SIG-M5 (cell line): ENCODE results near the gene CLIC1.

Experiments used
- DNase-seq: peaks from one replicate; lab custom pipeline; 2025; lab: John Stamatoyannopoulos, UW

Gene CLIC1

DNA sequence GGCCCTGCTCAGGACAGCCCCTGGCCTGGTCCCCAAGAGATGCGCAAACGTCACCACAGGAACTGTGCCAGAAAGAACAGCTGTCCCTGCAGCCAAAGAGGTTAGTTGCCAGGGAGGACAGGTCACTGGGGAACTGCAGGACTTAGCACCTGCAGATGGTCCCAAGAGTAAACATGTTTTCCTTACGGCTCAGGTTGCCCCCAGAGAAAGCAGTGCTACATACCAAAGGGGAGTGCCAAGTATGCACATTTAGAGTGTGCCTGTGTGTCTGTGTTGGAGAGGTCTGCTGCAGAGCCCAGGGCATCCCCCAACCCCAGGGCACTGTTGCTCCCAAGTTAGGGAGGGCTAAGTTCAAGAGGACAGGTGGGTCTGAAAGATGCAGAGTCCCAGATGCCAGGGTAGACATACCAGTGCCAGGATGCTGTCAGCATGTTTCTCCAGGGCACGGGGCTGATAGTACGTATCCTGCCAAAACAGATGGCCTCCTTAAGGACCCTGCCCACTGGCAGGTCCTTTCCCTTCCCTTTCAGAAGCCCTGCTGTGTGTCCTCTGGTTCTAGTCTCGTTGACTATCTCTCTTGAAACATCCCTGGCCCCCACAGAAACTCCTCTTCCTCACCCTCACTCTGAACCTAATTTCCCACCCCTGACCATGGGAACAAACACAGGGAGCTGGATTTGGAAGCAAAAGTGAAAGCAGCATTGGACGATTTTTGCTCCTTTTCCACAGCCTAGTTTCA is 34.5 kb downstream of the CLIC1 start:
- DNase-seq: no peak

DNA sequence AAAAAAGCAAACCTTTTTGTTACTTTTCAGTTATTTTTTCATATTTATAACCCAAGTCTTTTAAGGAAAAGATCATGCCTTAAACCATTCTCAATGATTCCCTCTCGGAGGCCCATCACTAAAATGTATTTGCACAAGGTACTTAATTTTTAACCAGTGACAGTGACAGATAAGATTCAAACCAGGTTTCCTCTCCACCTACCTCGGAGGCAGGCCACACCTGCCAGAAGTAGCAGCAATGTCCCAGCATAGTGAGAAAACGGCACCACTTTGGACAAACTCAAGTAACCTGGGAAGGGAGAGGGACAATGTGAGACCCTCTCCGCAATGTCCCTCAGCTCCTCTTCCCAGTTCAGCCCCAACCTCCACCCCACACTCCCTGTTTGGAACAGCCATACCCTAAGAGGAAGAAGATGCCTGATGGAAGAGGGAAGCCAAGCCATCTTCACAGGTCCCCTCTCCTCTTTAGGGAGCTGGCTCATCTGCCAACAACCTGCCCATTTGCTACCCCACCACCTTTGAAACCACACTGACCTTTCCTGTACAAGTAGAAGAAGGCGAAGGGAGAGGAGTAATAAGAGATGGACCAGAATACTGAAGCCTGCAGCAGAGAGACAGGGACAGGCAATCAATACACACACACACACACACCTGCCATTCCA is 35.5 kb downstream of the CLIC1 start:
- DNase-seq: no peak

DNA sequence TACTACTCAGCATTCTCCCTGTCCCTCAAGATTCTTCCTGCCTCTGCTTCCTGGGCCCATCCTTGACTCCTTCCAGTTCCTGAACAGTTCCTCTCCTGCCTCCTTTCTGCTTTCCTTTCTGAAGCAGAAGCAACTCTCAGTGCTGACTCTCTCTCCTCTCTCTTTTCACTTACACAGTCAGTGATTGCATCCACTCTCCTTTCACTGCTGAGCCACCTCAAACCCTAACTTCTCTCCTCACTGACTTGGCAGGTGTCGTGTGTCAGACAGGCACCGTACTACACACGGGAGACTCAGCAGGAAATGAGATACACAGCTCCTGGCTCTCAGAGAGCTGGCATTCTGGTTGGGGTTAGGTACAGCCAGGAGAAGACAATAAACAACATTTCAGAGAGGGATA is 38.8 kb downstream of the CLIC1 start:
- no peak for DNase-seq

DNA sequence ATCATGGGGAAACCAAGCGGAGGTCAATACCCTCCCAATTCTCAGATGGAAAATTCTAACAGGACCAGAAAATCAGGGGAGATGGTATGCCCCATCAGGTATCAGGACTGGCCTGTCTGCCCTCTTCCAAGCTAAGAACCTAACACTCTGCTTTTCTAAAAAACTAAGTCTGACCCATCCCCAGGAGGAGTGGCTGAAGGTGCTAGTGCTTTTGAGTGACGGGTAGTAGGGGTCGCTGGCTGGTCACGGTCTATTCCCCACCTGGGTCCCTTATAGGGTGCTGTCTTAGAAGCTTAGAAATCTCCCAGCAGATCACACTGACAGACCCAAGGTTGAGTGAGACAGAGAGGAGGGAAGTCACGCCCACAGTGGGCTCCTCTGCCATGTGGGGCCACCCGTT is 42.8 kb downstream of the CLIC1 start:
- no peak for DNase-seq

DNA sequence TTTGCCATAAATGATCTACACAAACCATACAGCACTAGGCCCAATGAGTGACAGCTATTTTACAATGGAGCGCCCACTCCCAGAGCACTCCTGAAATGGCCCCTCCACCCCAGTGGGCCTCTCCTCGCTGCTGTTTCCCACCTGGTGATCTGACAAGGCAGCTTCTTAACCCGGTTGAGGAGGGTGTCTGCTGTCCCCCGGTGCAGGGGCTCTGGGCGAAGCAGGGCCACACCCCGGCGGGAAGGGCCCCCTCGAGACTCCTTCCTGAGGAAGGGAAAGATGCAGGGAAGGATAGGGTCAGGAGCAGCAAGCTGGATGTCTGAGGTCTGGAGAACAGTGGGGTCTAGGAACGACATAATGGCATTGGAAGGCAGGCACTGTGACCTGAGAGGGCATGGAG is 43.4 kb downstream of the CLIC1 start:
- DNase-seq: no peak

DNA sequence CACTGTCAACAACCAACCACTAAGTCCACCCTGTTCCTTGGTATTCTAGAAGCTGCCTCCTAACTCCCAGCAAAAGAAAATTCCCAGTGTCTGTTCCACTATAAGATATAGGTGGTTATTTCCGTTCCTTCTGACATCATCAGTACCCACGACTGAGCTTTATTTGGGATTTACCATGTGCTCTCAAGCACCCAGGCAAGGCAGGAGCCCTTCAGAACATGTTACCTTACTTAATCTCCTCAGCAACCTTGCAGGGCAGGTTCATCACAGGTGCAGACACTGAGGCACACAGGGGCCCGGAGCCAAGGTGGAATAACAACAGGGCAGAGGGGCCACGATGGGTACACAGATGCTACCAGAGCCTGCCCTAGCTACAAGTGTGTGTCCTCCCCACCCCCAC is 44.0 kb downstream of the CLIC1 start:
- DNase-seq: no peak

DNA sequence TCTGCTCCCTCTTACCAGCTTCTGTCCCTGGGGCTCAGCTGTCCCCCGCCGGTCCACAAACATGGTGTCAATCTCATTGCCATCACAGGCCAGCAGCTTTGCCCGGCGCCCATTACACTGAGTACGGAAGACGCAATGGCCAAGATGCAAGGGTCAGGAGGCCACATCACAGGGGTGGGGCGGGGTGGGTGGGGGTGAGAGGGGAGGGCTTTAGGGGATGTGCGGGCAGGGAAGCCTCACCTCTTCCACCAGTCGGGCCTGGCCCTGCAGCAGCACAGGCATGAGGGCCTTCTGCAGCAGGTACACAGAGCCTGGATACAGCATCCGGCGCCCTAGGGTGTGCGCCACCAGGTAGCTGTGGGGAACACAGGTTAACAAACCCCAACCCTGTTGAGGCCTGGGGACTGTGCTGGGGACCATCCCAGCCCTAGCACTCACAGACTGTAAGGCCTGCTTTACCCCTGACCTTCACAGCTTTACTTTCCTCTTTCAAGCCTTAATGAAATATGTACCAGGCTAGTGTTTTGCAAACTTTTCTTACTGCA is 44.7 kb downstream of the CLIC1 start:
- DNase-seq: no peak

DNA sequence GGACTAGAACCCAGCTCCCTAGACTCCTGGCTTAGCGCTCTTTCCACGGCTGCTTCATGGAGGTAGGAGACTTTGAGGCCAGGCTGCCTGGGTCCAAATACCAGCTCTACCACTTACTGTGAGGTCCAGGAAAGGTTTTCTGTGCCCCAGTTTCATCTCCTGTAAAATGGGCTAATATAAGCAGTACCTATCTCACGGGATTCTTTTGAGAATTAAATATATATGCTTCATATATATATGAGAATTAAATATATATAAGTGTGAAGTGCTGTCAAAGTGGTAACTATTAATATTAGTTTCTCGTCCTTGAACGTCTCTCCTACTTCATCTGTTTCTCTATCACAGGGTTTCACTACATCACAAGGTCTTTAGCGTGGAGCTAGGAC is 45.3 kb downstream of the CLIC1 start:
- DNase-seq: no peak

DNA sequence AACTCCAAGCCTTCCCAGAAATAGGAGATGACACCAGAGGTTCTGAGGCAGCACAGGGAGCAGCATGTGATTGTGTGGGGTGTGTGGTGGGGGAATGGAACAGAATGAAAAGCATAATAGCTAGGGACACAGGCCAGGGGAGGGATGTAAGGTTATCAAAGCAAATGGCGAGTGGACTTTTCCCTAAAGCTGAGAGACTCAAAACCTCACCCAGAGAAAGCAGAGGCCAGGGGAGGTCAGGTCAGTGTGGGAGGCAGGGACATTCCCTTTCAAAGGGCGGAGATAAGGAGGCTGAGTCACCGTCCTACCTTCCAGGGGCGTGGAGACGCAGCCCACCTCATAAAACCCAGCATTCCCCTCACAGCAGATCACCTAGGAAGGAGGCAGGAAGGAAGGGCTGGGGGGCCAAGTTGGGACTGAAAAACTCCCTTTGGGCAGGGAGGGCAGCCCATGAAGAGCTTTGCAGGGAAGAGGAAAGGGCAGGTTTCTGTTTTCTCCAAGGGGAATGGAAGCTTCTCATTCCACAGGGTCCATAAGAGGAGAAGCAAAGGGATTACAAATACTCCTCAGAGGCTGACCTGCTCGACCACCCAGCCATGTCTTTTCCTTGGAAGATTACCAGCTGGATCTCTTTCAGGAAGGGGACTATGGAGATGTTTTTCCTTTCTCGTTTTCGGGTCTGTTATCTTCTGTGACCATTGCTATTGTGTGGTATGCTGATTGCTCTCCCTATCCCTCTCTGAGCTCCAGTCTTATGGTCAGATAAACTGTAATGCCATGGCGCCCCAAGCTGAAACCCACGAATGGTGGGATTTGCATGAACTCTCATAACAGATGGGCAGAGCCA is 45.9 kb downstream of the CLIC1 start:
- no peak for DNase-seq

DNA sequence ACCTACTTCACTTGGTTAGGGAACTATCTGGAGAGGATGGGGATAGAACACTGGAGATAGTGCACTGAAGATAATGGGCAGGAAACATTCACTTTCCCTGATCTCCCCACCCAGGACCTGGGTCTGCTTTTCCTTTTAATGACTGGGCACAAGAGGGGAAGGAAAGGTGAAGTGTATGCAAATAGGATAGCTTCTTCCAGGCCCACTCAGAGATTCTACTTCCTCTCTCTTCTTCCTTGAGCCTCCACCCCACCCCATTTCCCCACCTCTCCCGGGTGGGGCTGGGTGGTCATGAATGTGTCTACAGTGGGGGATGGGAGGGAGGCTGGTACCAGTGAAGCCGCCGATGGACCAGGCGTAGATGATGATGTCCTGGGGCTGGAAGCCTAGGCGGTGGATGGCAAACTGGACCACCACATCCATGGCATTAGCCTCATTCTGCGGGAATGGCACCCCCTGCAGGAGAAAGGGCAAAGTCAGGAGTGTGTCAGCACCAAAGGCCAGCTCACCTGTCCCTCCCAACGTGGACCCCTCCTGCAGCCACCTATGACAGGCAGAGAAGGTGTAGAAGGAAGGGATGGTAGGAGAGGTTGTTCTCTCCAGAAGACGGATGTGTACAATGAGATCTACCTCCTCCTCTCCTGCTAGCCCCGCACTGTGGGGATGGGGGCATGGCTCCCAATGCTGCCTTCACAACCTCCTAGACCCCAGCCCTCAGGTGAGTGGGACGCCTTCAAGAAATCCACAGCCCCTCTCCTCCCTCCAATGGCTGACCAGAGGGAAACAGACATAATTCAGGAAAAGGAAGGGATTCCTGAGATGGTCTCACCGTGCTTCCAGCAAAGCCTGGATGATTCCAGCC is 46.9 kb downstream of the CLIC1 start:
- no peak for DNase-seq

DNA sequence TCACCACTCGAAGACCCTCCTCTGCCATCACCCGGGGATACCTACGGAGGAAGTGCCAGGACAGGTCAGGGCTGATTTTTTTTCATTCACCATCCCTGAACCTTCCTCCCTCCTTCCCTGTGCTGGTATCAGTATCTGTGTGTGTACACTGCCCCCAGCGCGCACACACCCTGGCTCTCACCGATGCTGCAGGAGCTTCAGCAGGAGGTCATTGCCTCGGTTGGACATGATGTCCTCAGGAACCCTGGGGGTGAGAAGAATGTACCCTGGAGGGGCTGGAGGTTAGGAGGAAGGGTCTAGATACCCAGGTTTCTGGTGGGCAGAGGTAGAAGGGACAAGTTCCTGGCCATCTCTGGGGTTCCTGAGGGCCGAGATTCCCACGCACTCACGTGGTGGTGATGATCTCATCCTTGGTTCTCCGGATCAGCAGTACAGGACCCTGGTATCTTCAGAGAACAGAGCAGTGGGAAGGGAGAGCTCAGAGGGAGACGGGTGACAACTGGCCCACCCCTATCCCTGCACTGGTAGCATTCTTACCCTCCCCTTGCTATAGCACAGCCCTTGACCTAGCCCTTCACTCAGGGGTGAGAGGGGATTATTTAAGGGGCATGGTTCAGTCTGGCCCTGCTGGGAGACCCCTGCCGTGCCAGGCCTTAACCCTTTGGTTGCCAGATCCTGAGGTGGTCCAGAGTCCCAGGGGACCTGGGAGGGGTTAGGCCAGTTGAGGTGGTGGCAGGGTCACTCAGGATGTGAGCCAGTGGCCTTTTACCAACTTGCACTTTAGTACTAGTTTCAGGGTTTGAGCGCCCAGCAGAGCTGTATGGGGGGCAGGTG is 48.3 kb downstream of the CLIC1 start:
- DNase-seq: no peak

DNA sequence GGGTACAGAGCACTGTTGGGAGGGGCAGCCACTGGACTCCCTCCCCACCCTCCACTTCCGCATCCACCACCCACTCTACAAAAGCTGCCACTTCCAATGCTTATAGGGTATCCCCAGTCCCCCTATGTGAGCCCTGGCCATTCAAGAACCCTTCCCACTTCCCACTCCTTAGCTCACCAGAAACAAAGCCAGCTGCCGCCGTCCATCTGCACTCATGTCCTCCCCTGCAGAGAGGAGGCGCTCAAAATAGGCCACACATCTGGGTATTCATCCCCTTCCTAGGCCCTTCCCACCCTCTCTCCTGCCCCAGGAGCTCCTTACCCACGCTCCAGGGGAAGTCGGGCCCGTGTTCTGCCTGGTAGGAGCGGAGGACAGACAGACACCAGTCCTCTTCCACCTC is 49.0 kb downstream of the CLIC1 start:
- no peak for DNase-seq

DNA sequence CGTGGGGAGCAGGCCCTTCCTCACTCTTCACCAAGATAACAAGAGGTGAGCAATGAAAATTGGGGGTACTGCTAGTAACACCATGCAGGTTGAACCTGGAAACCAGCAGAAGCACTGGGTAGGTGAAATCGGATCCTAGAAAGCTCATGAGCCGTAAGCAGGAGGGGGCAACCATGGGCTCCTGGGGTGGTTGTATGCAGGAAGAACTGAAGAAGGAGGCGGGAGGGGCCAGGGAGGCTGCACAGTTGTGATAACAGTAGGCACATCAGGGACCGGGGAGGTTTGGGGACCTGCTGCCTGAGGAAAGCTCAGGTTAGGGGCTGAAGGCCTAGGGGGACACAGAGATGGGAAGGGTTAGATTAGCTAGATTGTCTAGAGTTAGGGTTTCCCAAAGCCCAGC is 49.8 kb downstream of the CLIC1 start:
- DNase-seq: no peak

DNA sequence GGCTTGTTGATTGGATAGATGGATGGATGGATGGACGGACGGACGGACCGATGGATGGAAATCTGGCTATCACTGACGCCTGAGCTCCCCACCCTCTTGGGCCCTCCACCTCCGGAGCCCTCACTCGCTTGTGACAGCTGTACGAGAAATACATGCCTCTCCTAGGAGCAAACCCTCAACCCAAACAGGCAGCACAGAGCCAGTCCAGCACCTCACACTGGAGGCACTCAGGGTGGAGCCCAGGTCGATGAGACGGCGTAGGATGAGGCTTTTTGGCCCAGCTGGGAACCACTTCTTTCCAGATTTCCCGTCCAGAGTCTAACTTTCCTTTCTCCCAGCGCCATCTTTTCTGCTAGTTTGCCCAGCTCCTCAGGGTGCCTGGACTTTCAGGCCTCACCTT is 52.7 kb downstream of the CLIC1 start:
- DNase-seq: no peak

DNA sequence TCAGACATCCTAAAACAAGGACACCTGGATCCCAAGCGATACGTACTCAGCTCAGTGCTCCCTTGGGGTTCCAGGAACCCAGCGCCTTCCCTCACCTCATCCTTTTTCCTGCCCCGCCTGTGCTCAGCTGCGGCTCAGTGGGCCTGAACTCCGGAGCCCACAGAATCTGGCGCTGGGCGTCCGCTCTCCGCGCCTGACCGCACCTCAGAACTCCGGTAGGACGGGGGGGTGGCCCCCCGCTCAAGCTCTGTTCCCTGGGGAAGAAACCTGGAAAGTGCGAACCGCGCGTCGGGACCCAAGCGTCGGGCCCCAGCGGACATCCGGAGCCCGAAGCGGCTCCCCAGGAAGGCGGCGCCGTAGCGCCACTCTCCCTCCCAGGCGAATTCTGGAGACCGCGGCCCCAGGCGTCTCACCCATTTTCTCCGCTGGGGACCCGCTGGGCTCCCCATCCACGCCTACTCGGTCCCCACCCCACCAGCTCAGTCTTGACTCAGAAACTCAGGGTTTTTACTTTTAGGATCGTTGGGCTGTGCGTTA is 55.1 kb downstream of the CLIC1 start:
- DNase-seq: no peak
